Measurements from ENCODE around the gene STXBP4.
A peak's percentile ranks its signal among the peaks of the same experiment; 100 is the strongest.

The STXBP4 gene

DNA sequence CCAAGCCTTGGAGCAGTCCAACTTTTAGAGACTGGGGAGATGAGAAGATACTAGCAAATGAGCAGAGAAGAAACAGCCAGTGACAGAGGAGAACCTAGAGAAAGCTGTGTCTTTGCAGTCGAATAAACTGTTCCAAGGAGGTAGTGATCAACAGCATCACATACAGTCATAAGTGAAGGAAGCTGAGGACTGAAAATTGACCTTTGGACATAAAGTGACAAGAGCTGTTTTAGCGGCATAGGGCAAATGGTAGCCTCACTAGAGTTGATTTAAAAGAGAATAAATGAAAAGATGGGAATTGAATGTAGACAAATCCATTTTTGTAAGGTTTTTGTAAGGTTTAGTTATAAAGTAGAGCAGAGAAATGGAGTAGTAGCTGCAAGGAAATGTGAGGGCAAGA, 165.0 kb downstream of the STXBP4 start:
- DNase-seq, result no peak

DNA sequence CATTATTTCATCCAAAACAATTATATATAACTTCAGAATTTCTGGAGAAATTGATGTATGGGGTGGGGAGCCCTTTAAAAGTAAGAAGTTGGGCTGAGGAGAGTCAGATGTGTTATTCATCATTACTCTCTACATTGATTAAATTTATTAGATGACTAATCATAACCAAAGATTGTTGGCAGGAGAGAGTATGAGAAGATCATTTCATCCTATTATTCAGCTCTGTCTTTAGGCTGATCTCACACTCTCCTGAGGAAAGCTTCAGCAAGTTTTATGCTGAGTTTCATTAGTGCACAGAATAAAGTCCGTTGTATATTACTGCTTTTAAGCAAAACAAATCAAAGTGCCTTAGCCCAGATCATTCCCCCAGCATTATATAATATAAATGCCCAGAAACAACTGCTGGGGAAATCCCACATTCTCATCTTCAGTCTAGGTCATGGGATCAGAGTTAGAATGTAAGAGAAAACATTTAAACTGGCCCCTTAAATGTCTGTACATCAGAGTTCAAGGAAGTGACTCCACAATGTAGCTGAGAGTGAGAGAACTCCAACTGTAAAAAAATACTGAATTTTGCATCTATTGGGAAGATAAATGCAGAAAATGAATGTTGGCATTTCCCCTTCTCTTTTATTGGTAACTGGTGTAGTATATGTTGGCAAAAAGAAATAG, 166.1 kb downstream of the STXBP4 start:
- no peak for DNase-seq

DNA sequence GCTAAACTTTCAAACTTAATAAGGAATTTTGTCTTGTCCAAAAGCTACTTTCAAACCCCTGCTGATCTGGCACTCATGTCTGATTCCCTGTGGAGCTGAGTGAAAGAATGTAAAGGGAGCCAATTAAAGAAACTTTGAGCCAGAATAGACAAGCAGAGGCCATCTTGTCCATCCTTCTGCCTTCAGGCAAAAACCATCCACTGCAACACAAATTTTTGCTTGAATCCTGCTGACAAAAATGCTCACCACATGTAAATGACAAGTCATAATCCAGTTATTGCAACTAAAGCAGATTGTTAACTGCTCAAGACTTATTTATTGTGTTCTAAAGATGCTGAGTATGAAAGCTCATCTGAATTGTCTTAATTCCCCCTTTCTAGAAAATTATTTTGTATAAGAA, 172.2 kb downstream of the STXBP4 start:
- DNase-seq, result no peak

DNA sequence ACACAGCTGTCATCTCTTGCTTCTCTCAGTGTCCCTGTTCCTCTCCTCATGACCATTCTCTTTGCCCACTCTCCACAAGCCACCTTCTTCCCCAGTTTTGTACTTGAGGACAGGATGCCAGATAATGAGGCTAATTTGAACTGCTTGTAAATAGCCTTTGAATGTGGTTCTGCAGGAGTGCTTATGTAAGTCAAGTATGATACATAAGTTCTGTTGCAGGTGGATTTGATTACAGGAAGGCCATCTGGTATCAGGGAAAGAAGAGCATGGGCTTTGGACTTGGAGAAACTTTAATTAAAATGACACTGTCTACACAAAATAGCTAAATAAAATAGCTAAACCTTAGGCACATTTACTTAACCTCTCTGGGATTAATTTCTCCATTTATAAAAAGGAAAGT, 176.0 kb downstream of the STXBP4 start:
- DNase-seq, result no peak

- DNase-seq, result no peak
Measured at GRCh38 chr17:55149485-55149884, 180.9 kb downstream of the STXBP4 start.

GRCh38 chr17:55152236-55152635, 183.7 kb downstream of the STXBP4 start:
- peak; percentile 40 for DNase-seq

- DNase-seq, result no peak
Measured at GRCh38 chr17:55154101-55154500, 185.5 kb downstream of the STXBP4 start.

- no peak for DNase-seq
Measured at GRCh38 chr17:55155856-55156560, 187.4 kb downstream of the STXBP4 start.

DNA sequence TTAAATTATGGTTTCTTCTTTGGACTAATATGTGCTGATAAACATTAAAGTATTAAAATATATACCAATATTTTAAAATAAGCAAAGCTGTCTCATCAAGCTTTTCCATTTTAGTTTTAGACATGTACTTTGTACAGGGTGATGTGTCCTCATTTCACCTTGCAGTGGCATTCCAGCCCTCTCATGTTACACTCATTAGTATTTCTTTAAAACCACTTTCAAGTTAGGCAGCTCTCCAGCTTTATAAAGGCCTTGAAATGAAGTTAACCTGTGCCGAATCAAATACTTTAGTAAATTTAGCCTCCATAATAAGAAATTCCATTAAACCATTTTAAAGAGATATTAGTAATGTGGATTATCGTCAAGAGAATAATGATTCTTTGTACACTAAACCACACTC, 188.6 kb downstream of the STXBP4 start:
- DNase-seq, result no peak

- DNase-seq, result peak; percentile 62
Measured at GRCh38 chr17:55158439-55158838, 189.9 kb downstream of the STXBP4 start.

DNA sequence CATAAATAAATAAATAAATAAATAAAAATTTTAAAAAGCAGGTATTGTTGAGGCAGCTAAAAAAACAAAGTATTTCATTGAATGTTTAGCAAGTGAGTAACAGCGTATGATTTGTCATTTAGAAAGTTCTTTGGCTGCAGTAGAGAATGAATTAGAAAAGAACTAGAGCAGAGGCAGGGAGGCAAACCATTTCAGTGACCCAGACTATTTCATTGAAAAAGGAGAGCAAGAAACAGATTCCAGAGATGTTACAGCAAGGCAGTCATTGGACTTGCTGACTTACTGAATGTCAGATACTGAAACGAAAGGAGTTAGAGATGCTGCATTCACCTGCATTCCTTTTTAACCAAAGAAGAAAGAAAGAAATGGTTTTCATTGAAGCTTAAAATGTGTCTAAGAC, 190.7 kb downstream of the STXBP4 start:
- DNase-seq, result peak; percentile 25

DNA sequence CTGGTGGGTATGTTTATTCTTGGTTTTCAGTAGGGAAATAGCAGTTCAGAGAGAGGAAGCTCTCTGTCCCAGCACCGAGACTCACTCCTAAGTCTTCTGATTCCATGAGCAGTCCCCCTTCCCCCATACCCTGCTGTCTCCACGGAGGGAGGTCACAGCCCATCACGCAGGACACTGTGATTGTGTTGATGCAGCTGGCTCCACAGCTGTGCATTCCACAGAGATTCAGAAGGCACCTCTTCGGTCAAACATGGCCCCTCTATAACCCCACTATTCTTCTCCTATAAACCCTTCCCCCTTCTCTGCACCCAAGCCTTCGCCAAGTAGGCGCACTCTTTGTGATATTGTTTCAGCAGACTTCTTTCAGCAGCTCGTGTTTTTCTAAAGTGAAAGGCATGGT, 191.9 kb downstream of the STXBP4 start:
- DNase-seq, result no peak

GRCh38 chr17:55161935-55162555, 193.5 kb downstream of the STXBP4 start:
- DNase-seq, result peak; percentile 69

DNA sequence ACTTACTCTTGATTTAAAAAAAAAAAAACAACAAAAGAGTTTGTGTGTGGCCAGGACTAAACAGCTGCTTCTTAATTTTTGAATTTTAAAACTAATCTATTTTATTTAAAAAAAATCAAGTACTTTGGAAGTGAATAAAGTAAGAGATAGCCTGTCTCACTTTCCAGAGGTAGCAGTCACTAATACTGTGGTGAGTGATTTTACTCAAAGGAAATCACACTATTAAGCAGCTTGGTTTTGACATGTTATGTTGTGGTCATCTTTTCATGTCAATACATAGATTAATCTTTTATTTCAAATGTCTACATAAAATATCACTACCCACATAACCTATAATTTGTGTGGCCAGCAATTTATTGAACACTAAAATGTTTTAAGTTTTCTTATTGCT, 194.0 kb downstream of the STXBP4 start:
- no peak for DNase-seq

DNA sequence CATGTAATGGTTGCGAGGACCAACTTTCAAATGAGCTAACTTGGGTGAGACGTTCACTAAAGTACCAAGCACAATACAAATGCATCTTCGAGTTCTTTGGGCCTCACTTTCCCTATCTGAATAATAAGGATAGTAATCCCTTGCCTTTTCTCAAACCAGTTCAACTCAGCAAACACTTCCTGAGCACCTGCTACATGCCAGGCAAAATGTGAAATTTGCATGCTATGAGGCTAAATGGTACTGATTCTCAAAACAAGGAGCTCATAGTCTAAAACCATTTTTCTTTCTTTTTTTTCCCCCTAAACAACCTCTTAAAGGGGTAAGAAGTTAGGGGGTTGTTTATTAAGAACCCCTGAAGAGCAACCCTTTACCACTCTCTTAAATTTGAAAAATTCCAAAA, 194.8 kb downstream of the STXBP4 start:
- DNase-seq, result no peak

GRCh38 chr17:55166506-55166905, 197.9 kb downstream of the STXBP4 start:
- DNase-seq, result no peak

DNA sequence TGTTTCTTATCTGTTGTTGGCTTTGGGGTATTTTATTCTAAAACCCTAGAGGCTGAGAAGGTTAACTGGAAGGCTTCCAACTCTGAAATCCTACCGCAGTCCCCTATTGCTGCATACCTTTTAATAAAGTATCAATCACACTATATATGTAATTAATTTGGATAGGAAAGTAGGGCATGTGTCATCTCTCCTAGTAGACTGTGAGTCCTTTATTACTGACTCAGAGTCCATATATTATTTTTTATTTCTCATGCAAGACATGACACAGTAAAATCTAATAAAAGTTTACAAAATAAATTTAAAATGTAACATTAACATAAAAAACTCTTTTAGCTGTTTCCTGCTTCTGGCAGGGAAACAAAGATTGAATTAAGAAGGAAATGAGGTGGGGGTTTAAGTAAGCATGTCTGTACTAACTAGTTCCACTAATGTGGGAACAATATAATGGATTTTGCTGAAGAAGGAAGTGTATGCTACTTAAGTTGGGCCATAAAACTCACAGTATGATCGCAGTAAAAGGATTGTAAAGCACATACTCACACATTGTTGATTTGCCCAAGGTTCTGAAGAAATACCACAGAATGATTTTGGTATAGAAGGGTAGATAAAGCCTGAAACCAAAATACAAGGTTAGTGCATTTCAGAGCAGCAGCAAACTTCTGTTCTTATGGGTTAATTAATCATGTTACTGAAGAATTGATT, 198.6 kb downstream of the STXBP4 start:
- no peak for DNase-seq

GRCh38 chr17:55168958-55169687, 200.6 kb downstream of the STXBP4 start:
- no peak for DNase-seq

GRCh38 chr17:55171634-55172328, 203.2 kb downstream of the STXBP4 start:
- DNase-seq, result no peak

GRCh38 chr17:55172612-55173011, 204.0 kb downstream of the STXBP4 start:
- no peak for DNase-seq

GRCh38 chr17:55174133-55174532, 205.6 kb downstream of the STXBP4 start:
- DNase-seq, result no peak

DNA sequence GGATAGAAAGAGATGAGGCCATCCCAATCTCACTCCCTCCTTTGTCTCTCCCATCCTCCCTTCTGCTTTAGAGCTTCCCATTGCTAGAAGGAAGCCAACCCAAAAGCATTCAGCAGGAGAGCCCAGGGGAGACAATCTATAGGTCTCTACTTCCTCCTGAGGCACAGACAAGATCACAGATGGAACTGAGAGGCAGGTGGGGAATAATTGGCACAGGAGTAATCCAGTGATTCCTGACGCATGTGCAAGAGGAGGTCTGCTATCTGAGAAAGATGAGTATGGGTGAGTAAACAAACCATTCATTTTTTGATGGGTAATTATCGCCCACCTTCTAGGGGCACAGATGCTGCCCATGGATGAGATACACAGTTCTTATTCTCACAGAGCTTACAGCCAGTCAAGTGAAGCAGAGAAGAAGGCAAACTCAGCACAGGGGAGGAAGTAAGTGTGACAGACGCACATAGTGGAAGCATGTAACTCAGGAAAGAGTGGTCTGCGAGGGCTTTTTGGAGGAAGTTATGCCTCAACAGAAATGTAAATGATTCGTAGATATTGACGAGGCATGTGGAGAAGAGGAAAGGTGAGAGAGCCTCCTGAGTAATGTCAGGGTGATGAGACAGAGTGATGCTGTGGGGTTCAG, 207.3 kb downstream of the STXBP4 start:
- DNase-seq, result no peak
